GM19023 (cell line): ENCODE measurements around the gene ASCL4.
"Not testable (repeated sequence)": the region's sequence is repeated elsewhere in the genome, so short reads cannot be mapped to it uniquely, and the experiment has no call there.

ENCODE experiments used
- ATAC-seq: cut with Tn5 transposase; IDR thresholded peaks from one replicate; pipeline ENCODE4 v1.9.1; 2021; ENCODE audit warnings: mild to moderate bottlenecking, moderate library complexity; ENCODE audit not compliant: unreplicated experiment

ASCL4 gene

DNA sequence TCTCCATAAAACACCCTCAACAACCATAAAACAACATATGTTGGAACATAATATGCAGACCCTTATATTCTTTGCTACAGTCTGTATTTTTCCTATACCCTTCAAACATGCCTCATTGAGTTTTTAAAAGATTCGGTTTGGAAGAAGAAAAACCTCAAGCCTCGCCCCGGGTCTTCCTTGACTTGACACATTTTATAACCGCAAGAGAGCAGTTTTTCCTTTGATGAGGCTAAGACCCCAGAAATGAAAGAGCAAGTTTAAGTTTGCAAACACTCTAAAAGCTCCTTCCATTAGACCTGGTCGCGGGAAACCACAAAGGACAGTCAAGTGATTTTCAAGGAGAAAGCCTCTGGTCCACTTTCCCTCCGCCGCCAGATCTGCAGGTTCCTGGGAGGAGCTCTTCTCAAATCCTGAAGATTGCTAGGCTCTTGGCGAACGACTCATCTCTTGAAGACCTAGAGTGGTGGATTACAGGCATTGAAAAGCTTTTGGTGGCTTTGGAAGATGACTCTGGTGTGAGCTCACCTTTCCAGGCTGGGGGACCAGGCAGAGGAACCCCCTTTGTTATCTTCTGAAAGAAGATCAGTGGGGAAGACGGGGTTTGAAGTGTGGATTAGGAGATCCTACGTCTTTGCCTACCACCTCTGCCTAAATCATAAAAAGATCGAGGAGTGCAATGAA is at the start of gene ASCL4:
Gene ASCL4, plus strand, starts transcription at position 356 of the 681 bp plus-strand sequence. CDS start 515 bp downstream, outside the sequence.
- no peak for ATAC-seq

- ATAC-seq: not testable (repeated sequence)
Observed at GRCh38 chr12:107727327-107727726, 47.2 kb upstream of the ASCL4 start.

DNA sequence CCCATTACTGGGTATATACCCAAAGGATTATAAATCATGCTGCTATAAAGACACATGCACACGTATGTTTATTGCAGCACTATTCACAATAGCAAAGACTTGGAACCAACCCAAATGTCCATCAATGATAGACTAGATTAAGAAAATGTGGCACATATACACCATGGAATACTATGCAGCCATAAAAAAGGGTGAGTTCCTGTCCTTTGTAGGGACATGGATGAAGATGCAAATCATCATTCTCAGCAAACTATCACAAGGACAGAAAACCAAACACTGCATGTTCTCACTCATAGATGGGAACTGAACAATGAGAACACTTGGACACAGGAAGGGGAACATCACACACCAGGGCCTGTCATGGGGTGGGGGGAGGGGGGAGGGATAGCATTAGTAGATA is 46.8 kb upstream of the ASCL4 start:
- not testable (repeated sequence) for ATAC-seq

- no peak for ATAC-seq
Observed at GRCh38 chr12:107730618-107731341, 43.7 kb upstream of the ASCL4 start.

- no peak for ATAC-seq
Observed at GRCh38 chr12:107731366-107731765, 43.1 kb upstream of the ASCL4 start.

GRCh38 chr12:107732365-107732764 is 42.1 kb upstream of the ASCL4 start:
- ATAC-seq: no peak

DNA sequence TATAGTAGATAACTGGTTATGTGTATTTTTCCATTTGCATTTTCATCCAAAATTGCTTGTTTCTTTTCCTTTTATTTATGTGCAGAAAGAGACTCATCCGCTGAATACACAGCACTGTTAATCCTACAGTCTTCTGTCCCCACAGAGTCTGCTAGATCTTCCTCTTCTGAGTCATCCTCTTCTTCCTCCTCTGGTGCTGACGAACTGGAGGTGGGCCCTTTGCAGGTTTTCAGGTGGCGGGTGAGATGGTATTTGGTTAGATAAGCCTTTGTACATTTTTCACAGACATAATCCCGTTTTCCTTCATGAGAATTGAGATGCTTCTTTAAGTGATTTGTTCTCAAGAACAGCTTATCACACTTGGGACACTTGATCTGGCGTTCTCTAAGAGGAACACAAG is 40.4 kb upstream of the ASCL4 start:
- no peak for ATAC-seq

- no peak for ATAC-seq
Observed at GRCh38 chr12:107735763-107736162, 38.7 kb upstream of the ASCL4 start.

GRCh38 chr12:107736914-107737313 is 37.6 kb upstream of the ASCL4 start:
- ATAC-seq: peak; percentile 91

GRCh38 chr12:107748472-107748871 is 26.0 kb upstream of the ASCL4 start:
- ATAC-seq: no peak

GRCh38 chr12:107749083-107749482 is 25.4 kb upstream of the ASCL4 start:
- ATAC-seq: no peak

DNA sequence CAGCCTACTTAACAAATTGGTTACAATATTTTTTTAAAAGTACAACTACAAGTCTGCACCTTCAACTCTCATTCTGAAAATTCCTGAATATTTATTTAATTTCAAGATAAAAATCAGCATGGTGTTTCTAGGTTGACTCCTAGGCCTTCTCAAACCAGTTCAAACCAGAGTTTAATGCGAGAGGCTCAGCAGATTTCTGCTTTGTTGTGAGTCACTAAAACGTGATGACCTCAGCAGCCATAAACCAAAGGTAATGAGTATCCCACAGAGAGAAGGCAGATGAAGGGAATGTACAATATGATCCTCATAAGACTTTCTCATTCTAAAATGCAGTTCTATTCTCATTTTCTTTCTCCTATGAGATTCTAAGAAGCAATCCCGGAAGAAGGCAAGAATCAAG is 15.1 kb upstream of the ASCL4 start:
- no peak for ATAC-seq

- peak; percentile 26 for ATAC-seq
Observed at GRCh38 chr12:107760207-107760808, 14.2 kb upstream of the ASCL4 start.

DNA sequence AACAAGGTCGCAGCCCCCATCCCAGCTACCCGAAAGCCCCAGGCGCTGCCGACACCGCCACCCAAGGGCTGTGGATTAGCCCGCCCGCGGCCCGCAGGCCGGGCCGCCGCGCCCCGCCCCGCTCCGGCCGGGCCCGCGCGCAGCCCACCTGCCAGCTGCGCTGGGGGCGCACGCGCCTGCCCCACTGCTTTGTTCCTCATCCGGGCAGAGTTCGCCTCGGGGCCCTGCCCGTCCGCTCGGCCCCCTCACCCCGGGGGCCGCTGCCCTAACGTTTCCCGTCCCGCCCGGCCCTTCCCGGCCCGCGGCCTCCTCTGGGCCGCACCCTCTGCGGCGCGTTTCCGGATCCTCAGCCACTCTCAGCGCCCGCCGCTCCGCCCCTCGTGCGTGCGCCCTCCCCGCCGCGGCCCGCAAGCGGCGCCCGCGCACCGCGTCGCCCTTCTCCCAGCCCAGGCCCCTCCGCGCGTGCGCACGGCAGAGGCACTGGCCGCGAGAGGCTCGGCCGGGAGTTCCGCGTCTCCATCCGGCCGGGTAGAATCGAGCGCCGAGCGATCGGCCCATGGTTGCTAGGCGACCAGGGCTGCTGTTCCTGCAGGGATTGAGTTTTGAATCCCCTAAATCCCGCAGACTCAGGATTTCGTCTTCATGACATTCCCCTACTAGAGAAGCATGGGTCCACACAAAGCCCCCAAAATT is 13.5 kb upstream of the ASCL4 start, which contains the start of gene PRDM4:
Gene PRDM4, minus strand, starts transcription at position 329 of the 693 bp plus-strand sequence. CDS start 622 bp downstream, outside the sequence.
- peak; percentile 96 for ATAC-seq

- no peak for ATAC-seq
Observed at GRCh38 chr12:107761502-107761904, 13.0 kb upstream of the ASCL4 start.

GRCh38 chr12:107762874-107763273 is 11.6 kb upstream of the ASCL4 start:
- no peak for ATAC-seq

DNA sequence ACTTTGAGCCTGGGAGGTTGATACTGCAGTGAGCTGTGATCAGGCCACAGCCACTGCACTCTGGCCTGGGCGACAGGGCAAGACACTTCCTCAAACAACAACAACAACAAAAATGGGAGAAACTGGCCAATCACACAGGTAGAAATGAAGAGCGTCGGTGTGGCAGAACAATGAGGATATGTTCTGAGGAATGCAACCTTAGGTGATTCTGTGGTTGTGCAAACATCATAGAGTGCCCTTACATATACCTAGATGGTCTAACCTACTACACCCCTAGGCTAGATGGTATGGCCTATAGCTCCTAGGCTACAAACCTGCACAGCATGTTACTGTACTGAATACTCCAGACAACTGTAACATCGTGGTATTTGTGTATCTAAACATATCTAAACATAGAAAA is 9.9 kb upstream of the ASCL4 start:
- no peak for ATAC-seq

DNA sequence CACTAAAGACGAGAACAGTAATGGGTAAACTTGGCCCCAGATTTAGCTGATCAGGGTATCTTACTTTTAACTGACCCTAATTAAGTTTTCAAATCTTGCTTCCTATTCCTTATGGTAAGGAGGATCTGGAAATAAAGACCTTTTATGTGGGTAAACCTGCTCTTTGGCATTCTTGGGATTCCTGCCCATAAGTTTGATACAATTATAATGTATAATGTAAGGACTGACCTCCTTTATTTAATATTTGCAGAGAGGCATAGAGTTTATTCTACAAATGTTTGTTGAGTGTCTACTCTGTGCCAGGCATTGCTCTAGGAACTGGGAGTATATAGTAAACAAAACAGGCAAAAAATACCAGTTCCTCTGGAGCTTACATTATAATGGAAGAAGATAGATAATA is 9.2 kb upstream of the ASCL4 start:
- no peak for ATAC-seq

- no peak for ATAC-seq
Observed at GRCh38 chr12:107767466-107767865, 7.0 kb upstream of the ASCL4 start.

GRCh38 chr12:107775093-107775721 is 703 bp downstream of the ASCL4 start:
- ATAC-seq: no peak

DNA sequence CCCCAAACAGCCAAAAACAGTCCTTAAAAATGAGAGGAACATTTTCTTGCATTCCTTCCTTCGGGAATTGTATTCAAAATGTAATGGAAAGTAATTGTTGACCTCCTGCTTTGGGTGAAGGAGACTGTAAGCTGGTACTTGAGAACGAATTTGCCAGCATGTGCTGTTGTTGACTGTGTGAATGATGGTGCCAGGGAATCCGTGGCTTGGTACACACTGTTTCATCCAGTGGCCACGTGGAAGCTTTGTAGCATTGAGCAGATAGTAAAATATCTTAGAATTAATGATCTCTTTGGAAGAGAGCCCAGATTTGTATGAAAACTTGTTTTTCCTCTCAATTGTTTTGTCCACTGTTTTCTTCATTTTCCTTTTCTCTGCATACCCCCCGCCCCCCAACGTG is 1.7 kb downstream of the ASCL4 start:
- ATAC-seq: no peak
